Trophoblast cell (in vitro differentiated cells and primary cell): ENCODE results near the gene SLPI.

Experiments
- DNase-seq, 2 donors: peaks; one replicate each; pipeline ENCODE4 v3.0.0-alpha.2; 2016
- H2AFZ ChIP-seq: 2 replicates; pipeline ENCODE4 v1.6.1; 2013; ENCODE audit warnings: low read length, moderate library complexity, mild to moderate bottlenecking; ENCODE audit not compliant: insufficient read depth, poor library complexity
- H2AK5ac ChIP-seq: 2 replicates; pipeline ENCODE4 v1.6.1; 2013; ENCODE audit warnings: mild to moderate bottlenecking, low read length
- H2BK120ac ChIP-seq: 2 replicates; pipeline ENCODE4 v1.6.1; 2013; ENCODE audit warnings: low read length, mild to moderate bottlenecking, moderate library complexity; ENCODE audit not compliant: insufficient read depth, poor library complexity
- H2BK12ac ChIP-seq: 2 replicates; pipeline ENCODE4 v1.6.1; 2013; ENCODE audit warnings: mild to moderate bottlenecking, low read length, moderate library complexity
- H2BK5ac ChIP-seq: 2 replicates; pipeline ENCODE4 v1.6.1; 2013; ENCODE audit warnings: low read length, low read depth, moderate library complexity, mild to moderate bottlenecking; ENCODE audit not compliant: poor library complexity
- H3K14ac ChIP-seq: 2 replicates; pipeline ENCODE4 v1.6.1; 2013; ENCODE audit warnings: mild to moderate bottlenecking, low read length
- H3K18ac ChIP-seq: 2 replicates; pipeline ENCODE4 v1.6.1; 2013; ENCODE audit warnings: mild to moderate bottlenecking, low read length
- H3K23ac ChIP-seq: 2 replicates; pipeline ENCODE4 v1.6.1; 2013; ENCODE audit warnings: low read length
- H3K27ac ChIP-seq: 2 replicates; pipeline ENCODE4 v1.5.1; 2013; ENCODE audit warnings: low read depth, mild to moderate bottlenecking, inconsistent platforms, low read length, moderate library complexity
- H3K27me3 ChIP-seq: 2 replicates; pipeline ENCODE4 v1.6.1; 2013; ENCODE audit warnings: inconsistent platforms, mild to moderate bottlenecking, low read length, moderate library complexity; ENCODE audit not compliant: insufficient read depth
- H3K36me3 ChIP-seq, 2 experiments: 1 replicate in 1 of 2; 2 replicates in 1 of 2; pipeline ENCODE4 v1.6.1; 2013; ENCODE audit warnings: low read length in 2 of 2, mild to moderate bottlenecking in 2 of 2, moderate library complexity in 1 of 2; ENCODE audit not compliant: insufficient read depth in 2 of 2, control insufficient read depth in 1 of 2
- H3K4ac ChIP-seq: 2 replicates; pipeline ENCODE4 v1.6.1; 2013; ENCODE audit warnings: low read depth, mild to moderate bottlenecking, low read length, moderate library complexity
- H3K4me1 ChIP-seq, 2 experiments: 1 replicate in 1 of 2; 2 replicates in 1 of 2; pipeline ENCODE4 v1.6.1; 2013; ENCODE audit warnings: low read length in 2 of 2, mild to moderate bottlenecking in 2 of 2, moderate library complexity in 1 of 2; ENCODE audit not compliant: insufficient read depth in 2 of 2, control insufficient read depth in 1 of 2
- H3K4me2 ChIP-seq: 2 replicates; pipeline ENCODE4 v1.6.1; 2013; ENCODE audit warnings: inconsistent platforms, mild to moderate bottlenecking, low read length, moderate library complexity
- H3K4me3 ChIP-seq: 2 replicates; pipeline ENCODE4 v1.5.1; 2013; ENCODE audit warnings: mild to moderate bottlenecking, low read depth, low read length, inconsistent platforms
- H3K79me1 ChIP-seq: one replicate; pipeline ENCODE4 v1.6.1; 2013; ENCODE audit warnings: low read length
- H3K79me2 ChIP-seq: 2 replicates; pipeline ENCODE4 v1.6.1; 2013; ENCODE audit warnings: low read length, mild to moderate bottlenecking; ENCODE audit not compliant: control insufficient read depth, insufficient read depth, poor library complexity
- H3K9ac ChIP-seq: 2 replicates; pipeline ENCODE4 v1.6.1; 2013; ENCODE audit warnings: mild to moderate bottlenecking, low read length
- H3K9me3 ChIP-seq: 2 replicates; pipeline ENCODE4 v1.6.1; 2013; ENCODE audit warnings: low read depth, mild to moderate bottlenecking, control low read depth, inconsistent platforms, low read length; ENCODE audit not compliant: insufficient read depth
- H4K12ac ChIP-seq: 2 replicates; pipeline ENCODE4 v1.6.1; 2013; ENCODE audit warnings: low read depth, mild to moderate bottlenecking, low read length, moderate library complexity
- H4K8ac ChIP-seq: 2 replicates; pipeline ENCODE4 v1.6.1; 2013; ENCODE audit warnings: low read depth, mild to moderate bottlenecking, low read length, moderate library complexity
- H4K91ac ChIP-seq: one replicate; pipeline ENCODE4 v1.6.1; 2013; ENCODE audit warnings: low read depth, mild to moderate bottlenecking, low read length, moderate library complexity
- WGBS: extraction: QIAGEN DNeasy Blood & Tissue Kit; methylation state at CpG from one replicate; pipeline ENCODE4 v1.1.7; 2013; ENCODE audit warnings: missing lambda C conversion rate; ENCODE audit not compliant: insufficient read length, insufficient coverage; ENCODE audit errors: extremely low coverage; 5-methylcytosine and 5-hydroxymethylcytosine counted together

SLPI gene

DNA sequence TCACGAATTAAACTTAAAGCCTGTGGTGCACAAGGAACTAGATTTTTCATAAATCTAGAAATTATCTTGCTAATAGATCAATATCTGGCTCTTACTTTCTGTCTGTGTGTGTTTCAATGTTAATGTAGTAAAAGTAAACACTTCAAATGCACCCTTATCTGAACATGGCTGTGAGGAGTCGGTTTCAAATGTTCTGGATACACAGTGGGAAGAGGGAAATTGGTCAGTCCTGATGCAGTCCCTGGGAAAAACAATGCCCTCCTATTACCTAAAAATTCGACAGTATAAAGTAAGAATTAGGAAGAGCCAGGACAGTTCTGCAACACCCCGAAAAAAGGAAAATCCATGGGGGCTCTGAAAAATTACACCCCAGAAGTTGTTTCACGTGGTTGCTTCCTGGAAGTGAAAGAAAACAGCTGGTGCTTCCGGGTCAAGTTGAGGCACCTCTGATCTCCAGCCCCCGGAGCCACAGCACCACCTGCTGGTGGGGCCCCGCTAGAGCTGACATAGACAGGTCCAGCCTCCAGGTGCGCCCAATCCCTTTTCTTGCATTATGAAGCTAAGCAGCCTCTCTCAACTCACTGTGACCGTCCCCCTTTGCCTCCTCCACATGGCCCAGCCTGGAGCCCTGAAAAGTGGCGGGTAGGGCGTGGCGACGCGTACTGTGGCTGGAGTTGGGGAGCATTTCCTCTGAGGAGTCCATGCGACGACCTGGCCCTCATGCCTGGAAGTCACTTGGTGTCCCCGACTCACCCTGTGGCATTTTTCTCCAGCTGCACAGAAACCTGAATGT, 24.9 kb downstream of the SLPI start:
- DNase-seq: peak; percentile 12 to 13
- Histone ChIP-seq H4K91ac (no peak overlapping the region), H2AFZ (no peak overlapping the region), H2AK5ac (no peak overlapping the region), H3K4me2 (no peak overlapping the region), H3K4me1 (no peaks in the 10 kb centered on the region), H2BK12ac (no peak overlapping the region), H3K27me3 (no peaks in the 10 kb centered on the region), H4K8ac (no peak overlapping the region), H3K4me3 (peak overlapping the region; percentile 8), H3K18ac (no peak overlapping the region), H3K36me3 (no peaks in the 10 kb centered on the region), H3K9me3 (no peaks in the 10 kb centered on the region), H3K23ac (no peak overlapping the region), H2BK5ac (no peak overlapping the region), H3K27ac (no peak overlapping the region), H3K79me2 (no peaks in the 10 kb centered on the region), H3K9ac (no peak overlapping the region), H2BK120ac (no peak overlapping the region), H3K4ac (no peak overlapping the region), H3K14ac (no peak overlapping the region), H4K12ac (no peak overlapping the region), H3K79me1 (no peaks in the 10 kb centered on the region)
- WGBS: no CpG with 5 or more reads among the region's 18 CpGs

- Histone ChIP-seq H3K4me2 (no peak overlapping the region), H2BK5ac (no peak overlapping the region), H3K4me3 (no peak overlapping the region), H3K4me1 (no peaks in the 10 kb centered on the region), H3K23ac (no peak overlapping the region), H4K12ac (no peak overlapping the region), H3K14ac (no peak overlapping the region), H3K9ac (no peak overlapping the region), H3K9me3 (no peaks in the 10 kb centered on the region), H2AFZ (no peak overlapping the region), H4K91ac (no peak overlapping the region), H3K18ac (no peak overlapping the region), H2BK120ac (no peak overlapping the region), H4K8ac (no peak overlapping the region), H3K27ac (no peak overlapping the region), H3K4ac (no peak overlapping the region), H3K79me1 (no peaks in the 10 kb centered on the region), H3K27me3 (no peaks in the 10 kb centered on the region), H3K79me2 (no peaks in the 10 kb centered on the region), H2BK12ac (no peak overlapping the region), H2AK5ac (no peak overlapping the region), H3K36me3 (no peaks in the 10 kb centered on the region)
- no peak for DNase-seq
- WGBS: no CpG with 5 or more reads among the region's 1 CpG
Observed at GRCh38 chr20:45226287-45226686, 28.1 kb downstream of the SLPI start.

- Histone ChIP-seq H3K9me3 (no peaks in the 10 kb centered on the region), H3K27ac (no peak overlapping the region)
Observed at GRCh38 chr20:45223136-45223535, 31.2 kb downstream of the SLPI start.

DNA sequence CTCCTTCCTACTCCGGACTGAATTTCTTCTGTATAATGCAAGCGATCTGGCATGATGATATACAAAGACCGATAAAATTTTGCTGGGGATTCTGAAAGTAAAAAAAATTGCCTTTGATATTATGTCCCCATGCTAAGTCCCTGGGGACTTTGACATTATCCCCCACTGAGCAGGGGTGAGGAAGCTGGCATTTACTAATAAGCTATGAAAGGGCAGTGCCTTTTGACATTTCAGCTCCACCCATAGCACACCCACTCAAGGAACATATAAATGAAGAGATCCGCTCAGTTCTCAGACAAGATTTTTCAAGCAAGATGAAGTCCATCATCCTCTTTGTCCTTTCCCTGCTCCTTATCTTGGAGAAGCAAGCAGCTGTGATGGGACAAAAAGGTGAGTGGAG, 33.3 kb downstream of the SLPI start, which contains the start of gene SEMG2:
SEMG2 (plus strand) TSS at position 298 of the 400 bp plus-strand sequence; CDS start at position 315, 17 bp downstream.
- no CpG with 5 or more reads among the region's 4 CpGs for WGBS

More at GRCh38 chr20:45223136-45223535, 31.2 kb downstream of the SLPI start:
- Histone ChIP-seq H3K4ac (no peak overlapping the region), H3K79me2 (no peaks in the 10 kb centered on the region), H3K79me1 (no peaks in the 10 kb centered on the region), H3K9ac (no peak overlapping the region), H3K14ac (no peak overlapping the region), H4K12ac (no peak overlapping the region), H3K36me3 (no peaks in the 10 kb centered on the region), H3K23ac (no peak overlapping the region), H3K4me1 (no peaks in the 10 kb centered on the region), H2AK5ac (no peak overlapping the region), H2BK12ac (no peak overlapping the region), H3K18ac (no peak overlapping the region), H4K91ac (no peak overlapping the region), H3K4me2 (no peak overlapping the region), H2BK120ac (no peak overlapping the region), H2AFZ (no peak overlapping the region), H3K27me3 (no peaks in the 10 kb centered on the region), H3K4me3 (no peak overlapping the region), H4K8ac (no peak overlapping the region), H2BK5ac (no peak overlapping the region)
- no peak for DNase-seq

More for the DNA sequence above, 33.3 kb downstream of the SLPI start, which contains the start of gene SEMG2:
- Histone ChIP-seq H3K27ac (no peak within 1 kb of the TSS), H2AK5ac (no peak within 1 kb of the TSS), H3K14ac (no peak within 1 kb of the TSS), H4K91ac (no peak within 1 kb of the TSS), H3K9ac (no peak within 1 kb of the TSS), H3K4ac (no peak within 1 kb of the TSS), H3K79me1 (no peaks in the 10 kb centered on the region), H3K18ac (no peak within 1 kb of the TSS), H2BK12ac (no peak within 1 kb of the TSS), H3K79me2 (no peaks in the 10 kb centered on the region), H3K4me2 (no peak within 1 kb of the TSS), H2AFZ (no peak within 1 kb of the TSS), H2BK5ac (no peak within 1 kb of the TSS), H3K36me3 (no peaks in the 10 kb centered on the region), H3K9me3 (no peaks in the 10 kb centered on the region), H3K27me3 (no peaks in the 10 kb centered on the region), H3K4me3 (no peak within 1 kb of the TSS), H4K8ac (no peak within 1 kb of the TSS), H2BK120ac (no peak within 1 kb of the TSS), H4K12ac (no peak within 1 kb of the TSS), H3K23ac (no peak within 1 kb of the TSS), H3K4me1 (no peaks in the 10 kb centered on the region)
- DNase-seq: no peak
